H1 (cell line): ENCODE results near the gene MTERF1. TPM values are rescaled to one million over a fixed set of nuclear protein-coding genes. Genes with fewer than 3 reads are reported as not detected.

Source experiments
- CHD7 ChIP-seq: fragments of 300-600 bp; sonication (generic); IDR thresholded peaks from 2 replicates; pipeline ENCODE4 v1.7.1; 2012; ENCODE audit warnings: low read length, moderate library complexity, mild to moderate bottlenecking, inconsistent platforms; ENCODE audit not compliant: insufficient replicate concordance
- GTF2F1 ChIP-seq: IDR thresholded peaks from 2 replicates; pipeline ENCODE4 v1.6.1; 2012; ENCODE audit warnings: low read depth, low read length, improper control_type of control experiment, borderline replicate concordance
- POLR2A ChIP-seq, 2 experiments: IDR thresholded peaks; 1 replicate in 1 of 2; 2 replicates in 1 of 2; pipeline ENCODE4 v1.6.1; 2011; ENCODE audit warnings: low read depth in 2 of 2, low read length in 2 of 2, mild to moderate bottlenecking in 2 of 2; ENCODE audit errors: control extremely low read depth in 1 of 2
- SIN3A ChIP-seq, 2 experiments: IDR thresholded peaks in 1 of 2; conservative IDR thresholded peaks in 1 of 2; 2 replicates each; pipeline ENCODE4 v1.6.1; 2011 to 2012; ENCODE audit warnings: low read length in 2 of 2, improper control_type of control experiment in 1 of 2, low read depth in 1 of 2, mild to moderate bottlenecking in 1 of 2
- SP1 ChIP-seq: IDR thresholded peaks from 2 replicates; pipeline ENCODE4 v1.6.1; 2011; ENCODE audit warnings: low read depth, low read length
- polyA plus RNA-seq, 7 experiments: library from polyadenylated mRNA; depleted of rRNA in 3 of 7; stranded (reverse) in 5 of 7; unstranded in 2 of 7; fragments of >200 nt in 5 of 7; fragments of 200-250 nt in 2 of 7; gene quantifications; 1 replicate in 5 of 7; 2 replicates in 1 of 7; 4 replicates in 1 of 7; pipeline versions ENCODE4 v1.2.1 to v1.2.3, GENCODE V29; 2011 to 2013; ENCODE audit warnings: missing spikeins in 2 of 7, mixed read lengths in 2 of 7
- total RNA-seq: library from RNA; stranded (reverse); fragmentation: NEBNext Ultra II Directional; extraction: Animal tissue kit (Norgen Biotek cat#: 25700); gene quantifications from 2 replicates; pipeline ENCODE4 v1.2.1, GENCODE V29; 2021

The MTERF1 gene
- total and polyA plus RNA-seq, 2 of the 8 experiments (the other 6 are each of a cell fraction or from before 2014, with no cell fraction given), result 4.5 to 12.6 TPM

- TF ChIP-seq CHD7, result no peak
- no peak for TF ChIP-seq GTF2F1
- no peak for TF ChIP-seq POLR2A (IDR thresholded peaks at IDR 0.05; ENCODE audit: control extremely low read depth in 1 of 2, low read depth in 2 of 2, low read length in 2 of 2)
- TF ChIP-seq SP1, result no peak
- no peak for TF ChIP-seq SIN3A (conservative IDR thresholded peaks at IDR 0.05 in 1 of 2, IDR thresholded peaks at IDR 0.05 in 1 of 2; ENCODE audit: low read depth in 1 of 2, low read length in 2 of 2)
These were observed 19.1 kb upstream of the MTERF1 start (continued) for GRCh38 chr7:91899563-91899962.
